Stomach smooth muscle (tissue), 2 donors: ENCODE data around the gene NKX6-2.

Source experiments
- H3K27ac ChIP-seq: one replicate; pipeline ENCODE4 v1.7.0; 2013; ENCODE audit warnings: mild to moderate bottlenecking, low read length, inconsistent platforms
- H3K27me3 ChIP-seq, 2 donors: one replicate each; pipeline ENCODE4 v1.7.0; 2013; ENCODE audit warnings: low read length in 2 of 2; ENCODE audit not compliant: insufficient read depth in 2 of 2, control insufficient read depth in 1 of 2
- H3K36me3 ChIP-seq, 2 donors: one replicate each; pipeline ENCODE4 v1.7.0; 2013; ENCODE audit warnings: low read length in 2 of 2; ENCODE audit not compliant: control insufficient read depth in 2 of 2, insufficient read depth in 2 of 2
- H3K4me1 ChIP-seq: one replicate; pipeline ENCODE4 v1.7.0; 2013; ENCODE audit warnings: low read length; ENCODE audit not compliant: control insufficient read depth, insufficient read depth
- H3K4me3 ChIP-seq, 2 donors: one replicate each; pipeline ENCODE4 v1.7.0; 2013; ENCODE audit warnings: low read length in 2 of 2
- H3K9ac ChIP-seq, 2 donors: one replicate each; pipeline ENCODE4 v1.7.0; 2013; ENCODE audit warnings: low read length in 2 of 2, mild to moderate bottlenecking in 1 of 2
- H3K9me3 ChIP-seq, 2 donors: one replicate each; pipeline ENCODE4 v1.7.0; 2013; ENCODE audit warnings: low read length in 2 of 2; ENCODE audit not compliant: control insufficient read depth in 2 of 2
- donor health status: healthy.
- donor health status: Pancreatic carcinoma.

Gene NKX6-2

DNA sequence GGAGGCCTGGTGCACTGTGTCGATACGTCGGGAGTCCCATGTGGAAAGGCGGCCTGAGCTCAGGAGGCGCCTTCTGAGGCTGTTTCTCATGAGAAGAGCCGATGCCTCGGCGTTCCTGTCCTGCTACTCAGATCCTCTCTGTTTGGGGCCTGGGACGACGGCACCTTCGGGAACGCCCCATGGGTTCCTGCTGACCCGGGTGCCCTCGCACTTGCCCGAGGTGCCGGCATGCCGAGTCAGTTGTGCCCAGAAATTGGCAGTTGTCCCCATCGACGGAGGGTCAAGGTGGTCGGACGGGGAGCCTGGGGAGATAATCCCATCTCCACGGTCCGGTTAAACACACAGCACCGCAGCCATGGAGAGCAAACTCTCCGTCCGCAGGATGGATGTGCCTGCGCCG, 33.0 kb downstream of the NKX6-2 start:
- Histone ChIP-seq H3K36me3 (peaks cover 34 to 47% of the 10 kb centered on the region in 2 donors), H3K27me3 (no peaks in the 10 kb centered on the region), H3K4me3 (no peak overlapping the region), H3K9ac (no peak overlapping the region), H3K27ac (no peak overlapping the region), H3K9me3 (no peaks in the 10 kb centered on the region), H3K4me1 (no peaks in the 10 kb centered on the region)

DNA sequence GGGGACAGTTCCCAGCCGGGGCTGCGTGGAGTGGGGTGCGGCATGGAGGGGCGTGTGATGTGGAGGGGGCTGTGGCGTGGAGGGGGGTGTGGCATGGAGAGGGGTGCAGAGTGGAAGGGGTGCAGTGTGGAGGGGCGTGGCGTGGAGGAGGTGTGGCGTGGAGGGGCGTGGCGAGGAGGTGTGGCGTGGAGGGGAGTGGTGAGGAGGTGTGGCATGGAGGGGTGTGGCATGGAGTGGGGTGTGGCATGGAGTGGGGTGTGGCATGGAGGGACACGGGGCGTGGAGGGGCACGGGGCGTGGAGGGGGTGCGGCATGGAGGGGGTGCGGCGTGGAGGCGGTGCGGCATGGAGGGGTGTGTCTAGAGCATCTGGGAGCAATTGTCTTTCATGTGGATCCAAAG, 33.6 kb downstream of the NKX6-2 start:
- no peak overlapping the region for H3K9ac ChIP-seq
- H3K4me3 ChIP-seq, result no peak overlapping the region
- no peaks in the 10 kb centered on the region for H3K27me3 ChIP-seq
- H3K9me3 ChIP-seq, result no peaks in the 10 kb centered on the region
- H3K36me3 ChIP-seq, result peaks cover 33 to 45% of the 10 kb centered on the region in 2 donors
- H3K4me1 ChIP-seq, result peaks cover under 1% of the 10 kb centered on the region
- no peak overlapping the region for H3K27ac ChIP-seq

DNA sequence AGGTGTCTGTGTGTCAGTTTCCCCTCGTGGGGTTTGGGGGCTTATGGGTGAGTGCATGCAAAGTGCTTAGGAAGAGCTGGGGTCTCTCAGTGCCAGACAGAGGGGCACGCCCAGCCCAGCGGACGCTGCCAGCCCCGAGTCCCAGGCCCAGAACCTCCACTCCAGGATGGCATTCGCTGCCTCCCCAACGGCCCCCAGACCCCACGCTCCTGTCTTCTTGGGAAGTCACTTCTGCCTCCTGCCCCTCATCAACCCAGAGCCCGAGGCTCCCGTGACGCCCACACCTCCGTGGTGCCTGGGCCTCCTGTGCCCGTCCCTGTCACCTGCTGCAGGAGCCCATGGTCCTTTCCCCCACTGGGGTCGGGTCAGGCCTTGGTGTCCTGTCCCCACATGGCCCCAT, 35.0 kb downstream of the NKX6-2 start:
- Histone ChIP-seq H3K27ac (no peak overlapping the region), H3K36me3 (peaks cover 25 to 35% of the 10 kb centered on the region in 2 donors), H3K4me1 (peaks cover 4% of the 10 kb centered on the region), H3K9me3 (no peaks in the 10 kb centered on the region), H3K9ac (no peak overlapping the region), H3K4me3 (no peak overlapping the region), H3K27me3 (no peaks in the 10 kb centered on the region)

DNA sequence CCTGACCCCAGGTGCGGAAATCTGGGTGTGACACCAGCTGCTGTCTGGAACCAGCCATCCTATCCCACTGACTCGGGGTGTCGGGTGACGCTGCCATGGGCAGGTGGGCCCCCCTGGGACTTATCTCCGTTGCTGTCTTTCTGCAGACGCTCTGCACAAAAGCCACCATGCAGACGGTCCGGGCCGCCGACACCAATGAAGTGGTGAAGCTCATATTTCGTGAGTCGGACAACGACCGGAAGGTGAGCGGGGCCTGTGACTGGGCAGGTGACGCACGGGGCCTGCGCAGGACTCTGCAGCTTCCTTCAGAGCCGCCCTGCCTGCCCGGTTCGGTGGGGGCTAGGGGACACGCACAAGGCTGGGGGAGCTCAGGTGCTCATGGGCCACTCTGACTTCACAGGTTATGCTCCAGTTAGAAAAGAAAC, 36.6 kb downstream of the NKX6-2 start:
- H3K4me3 ChIP-seq, result no peak overlapping the region
- H3K4me1 ChIP-seq, result peaks cover 4% of the 10 kb centered on the region
- H3K27ac ChIP-seq, result no peak overlapping the region
- H3K9me3 ChIP-seq, result no peaks in the 10 kb centered on the region
- no peak overlapping the region for H3K9ac ChIP-seq
- no peaks in the 10 kb centered on the region for H3K27me3 ChIP-seq
- peaks cover 16 to 24% of the 10 kb centered on the region in 2 donors for H3K36me3 ChIP-seq

DNA sequence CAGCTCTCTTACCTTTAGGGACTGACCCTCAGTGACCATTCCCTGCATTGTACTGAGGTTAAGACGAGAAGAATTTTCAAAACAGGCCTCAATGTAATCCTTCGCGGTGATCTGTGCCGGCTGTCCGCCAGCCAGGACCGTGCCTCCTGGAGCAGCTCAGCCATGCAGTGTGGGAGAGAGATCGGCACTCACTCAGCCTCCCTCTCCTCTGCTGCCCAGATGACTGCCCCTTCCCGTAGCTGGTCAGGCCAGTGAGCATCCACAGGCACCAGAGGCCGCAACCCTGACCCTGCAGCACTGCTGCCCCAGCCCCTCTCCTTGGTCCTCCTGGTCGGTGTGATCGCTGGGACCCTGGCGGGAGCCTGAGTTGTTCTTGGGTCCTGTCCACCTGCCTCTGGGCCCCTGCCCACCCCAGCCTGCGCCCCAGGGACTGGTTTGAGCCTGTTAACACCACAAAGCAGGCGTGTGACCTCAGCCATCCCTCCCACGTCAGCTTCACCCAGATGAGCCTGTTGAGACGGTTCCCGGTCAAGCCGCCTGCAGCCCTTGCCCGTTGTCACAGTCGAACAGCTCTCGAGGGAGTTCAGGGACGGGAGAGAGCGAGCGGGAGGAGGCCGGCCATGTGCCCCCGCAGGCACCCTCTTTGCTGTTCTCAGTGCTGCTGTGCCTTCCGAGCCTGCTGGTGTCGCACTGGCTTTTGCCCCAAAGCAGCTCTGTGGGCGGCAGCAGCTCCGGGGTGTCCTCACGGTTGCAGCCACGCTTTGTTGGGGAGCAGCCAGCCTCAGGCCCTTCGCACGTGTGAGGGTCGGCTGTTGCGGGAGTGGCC, 37.2 kb downstream of the NKX6-2 start:
- H3K27ac ChIP-seq, result no peak overlapping the region
- H3K4me1 ChIP-seq, result peaks cover 4% of the 10 kb centered on the region
- no peaks in the 10 kb centered on the region for H3K27me3 ChIP-seq
- H3K9ac ChIP-seq, result no peak overlapping the region
- no peak overlapping the region for H3K4me3 ChIP-seq
- peaks cover 10 to 19% of the 10 kb centered on the region in 2 donors for H3K36me3 ChIP-seq
- no peaks in the 10 kb centered on the region for H3K9me3 ChIP-seq

DNA sequence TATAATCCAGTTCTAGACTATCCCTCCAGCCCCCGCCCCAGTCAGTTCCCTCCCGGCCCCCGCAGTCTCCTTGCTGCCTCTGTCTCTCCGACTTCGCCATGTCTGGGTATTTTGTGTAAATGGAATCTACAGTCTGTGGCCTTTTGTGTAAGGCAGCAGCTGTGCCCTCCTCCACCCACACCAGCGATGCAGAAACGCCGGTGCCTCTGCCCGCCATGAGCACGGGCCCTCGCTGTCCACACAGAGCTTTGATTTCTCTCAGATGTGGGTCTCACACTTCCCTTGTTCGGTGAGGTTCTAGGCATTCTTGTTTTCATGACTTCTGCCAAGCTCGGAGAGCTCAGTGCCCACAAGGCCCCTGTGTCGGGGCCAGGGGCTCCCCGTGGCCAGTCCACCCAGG, 37.8 kb downstream of the NKX6-2 start:
- Histone ChIP-seq H3K27me3 (no peaks in the 10 kb centered on the region), H3K9ac (no peak overlapping the region), H3K36me3 (peaks cover 10 to 19% of the 10 kb centered on the region in 2 donors), H3K27ac (no peak overlapping the region), H3K9me3 (no peaks in the 10 kb centered on the region), H3K4me3 (no peak overlapping the region), H3K4me1 (peaks cover 4% of the 10 kb centered on the region)

DNA sequence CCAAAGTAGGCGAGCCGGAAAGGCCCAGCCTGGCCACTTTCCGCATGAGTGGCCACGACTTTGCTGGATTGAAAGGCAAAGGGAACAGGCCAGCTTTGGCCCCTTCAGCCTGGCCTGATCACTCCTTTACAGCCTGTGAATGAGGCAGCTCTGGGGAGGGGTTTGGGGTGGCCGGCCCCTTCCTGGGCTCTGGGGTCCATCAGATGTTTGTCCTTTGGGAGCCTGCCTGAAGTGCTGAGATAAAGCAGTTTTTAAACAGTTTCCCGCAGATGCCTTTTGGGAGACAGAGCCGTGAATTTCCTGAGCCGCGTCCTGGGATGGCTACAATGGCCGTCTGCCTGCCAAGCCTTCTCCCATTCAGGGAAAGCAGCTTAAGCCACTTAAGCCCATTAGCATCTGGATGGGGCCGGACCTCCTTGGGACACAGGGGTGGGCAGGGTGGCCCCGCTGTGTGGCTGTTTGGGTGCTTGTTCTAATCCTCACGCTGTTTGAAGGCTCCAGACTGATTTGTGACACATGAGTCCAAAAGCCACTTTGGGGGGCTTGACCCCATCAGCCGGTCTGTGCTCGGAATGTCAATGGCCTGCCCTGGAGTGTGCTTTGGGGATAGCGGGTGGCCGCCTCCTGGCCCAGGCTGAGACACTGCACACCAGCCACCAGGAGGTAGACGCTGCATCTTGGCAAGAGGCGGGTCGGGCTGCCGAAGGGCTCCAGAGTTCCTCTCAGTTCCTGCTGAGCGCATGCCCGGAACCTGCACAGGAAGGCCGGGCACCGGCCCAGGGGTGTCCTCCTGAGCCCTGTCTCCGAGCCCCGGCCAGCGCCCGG, 38.9 kb downstream of the NKX6-2 start:
- Histone ChIP-seq H3K9ac (no peak overlapping the region), H3K27me3 (no peaks in the 10 kb centered on the region), H3K36me3 (peaks cover 10 to 16% of the 10 kb centered on the region in 2 donors), H3K9me3 (no peaks in the 10 kb centered on the region), H3K27ac (peak overlapping the region; percentile 24), H3K4me1 (peaks cover 4% of the 10 kb centered on the region), H3K4me3 (no peak overlapping the region)

DNA sequence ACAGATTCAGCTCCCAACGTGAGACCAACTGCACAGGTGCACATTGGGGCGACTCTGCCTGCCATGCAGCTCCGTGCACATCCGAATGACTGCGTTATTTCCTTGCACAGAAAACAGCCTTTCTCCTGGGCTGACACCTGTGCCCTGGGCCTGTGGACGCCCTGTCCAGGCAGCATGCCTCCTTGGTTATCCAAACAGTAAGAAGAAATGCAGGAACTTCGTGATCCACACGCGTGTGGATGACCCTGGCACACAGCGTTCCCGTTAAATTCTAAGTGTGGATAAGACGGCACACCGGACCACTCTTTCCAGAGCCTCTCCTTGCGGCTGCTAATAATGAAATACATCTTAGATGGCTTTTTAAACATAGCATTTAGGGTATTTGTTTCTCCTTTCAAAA, 39.6 kb downstream of the NKX6-2 start:
- H3K27me3 ChIP-seq, result no peaks in the 10 kb centered on the region
- peaks cover 4% of the 10 kb centered on the region for H3K4me1 ChIP-seq
- H3K4me3 ChIP-seq, result no peak overlapping the region
- H3K9ac ChIP-seq, result no peak overlapping the region
- peaks cover 10 to 20% of the 10 kb centered on the region in 2 donors for H3K36me3 ChIP-seq
- H3K27ac ChIP-seq, result no peak overlapping the region
- no peaks in the 10 kb centered on the region for H3K9me3 ChIP-seq

DNA sequence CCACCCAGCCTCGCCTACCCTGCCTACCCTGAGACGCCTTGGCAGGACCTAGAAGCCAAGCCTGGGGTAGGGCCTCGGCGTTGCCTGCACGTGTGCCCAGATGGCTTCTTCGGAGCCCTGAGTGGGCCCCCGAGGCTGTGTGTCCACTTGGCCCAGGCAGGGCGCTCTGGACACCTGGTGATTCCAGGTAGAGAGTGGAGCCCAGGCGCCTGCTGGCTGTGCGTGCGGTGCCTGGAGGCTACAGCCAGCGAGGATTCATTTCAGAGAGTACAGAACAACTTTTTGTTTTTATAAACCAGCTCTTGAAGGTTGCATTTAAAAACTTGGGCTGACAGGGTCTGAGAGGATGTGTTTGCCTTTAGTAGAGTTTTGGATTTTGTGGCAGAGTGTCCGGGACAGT, 40.0 kb downstream of the NKX6-2 start:
- peaks cover 4% of the 10 kb centered on the region for H3K4me1 ChIP-seq
- H3K27ac ChIP-seq, result no peak overlapping the region
- H3K36me3 ChIP-seq, result peaks cover 10 to 18% of the 10 kb centered on the region in 2 donors
- no peaks in the 10 kb centered on the region for H3K27me3 ChIP-seq
- H3K9ac ChIP-seq, result no peak overlapping the region
- H3K9me3 ChIP-seq, result no peaks in the 10 kb centered on the region
- H3K4me3 ChIP-seq, result no peak overlapping the region

DNA sequence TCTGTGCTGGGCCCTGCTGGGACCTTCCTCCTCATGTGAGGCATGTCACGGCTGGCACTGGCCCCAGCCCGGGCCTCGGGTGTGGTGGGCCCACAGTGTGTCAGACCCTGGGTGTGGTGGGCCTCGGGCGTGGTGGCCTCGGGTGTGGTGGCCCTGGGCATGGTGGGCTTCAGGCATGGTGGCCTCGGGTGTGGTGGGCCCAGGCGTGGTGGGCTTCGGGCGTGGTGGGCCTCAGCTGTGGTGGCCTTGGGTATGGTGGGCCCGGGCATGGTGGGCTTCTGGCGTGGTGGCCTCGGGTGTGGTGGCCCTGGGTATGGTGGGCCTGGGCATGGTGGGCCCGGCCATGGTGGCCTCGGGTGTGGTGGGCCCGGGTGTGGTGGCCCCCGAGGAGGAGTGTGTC, 40.4 kb downstream of the NKX6-2 start:
- Histone ChIP-seq H3K27ac (no peak overlapping the region), H3K9ac (no peak overlapping the region), H3K9me3 (no peaks in the 10 kb centered on the region), H3K4me1 (peaks cover 4% of the 10 kb centered on the region), H3K4me3 (no peak overlapping the region), H3K27me3 (no peaks in the 10 kb centered on the region), H3K36me3 (peaks cover 10 to 13% of the 10 kb centered on the region in 2 donors)
